ENCODE data around the gene PLVAP. TPM values are rescaled to one million over a fixed set of nuclear protein-coding genes. Genes with fewer than 3 reads are reported as not detected.

The PLVAP gene
- total RNA-seq, 4 donors from 2014 or later, result 9.1 to 38.3 (median 25.7) TPM

DNA sequence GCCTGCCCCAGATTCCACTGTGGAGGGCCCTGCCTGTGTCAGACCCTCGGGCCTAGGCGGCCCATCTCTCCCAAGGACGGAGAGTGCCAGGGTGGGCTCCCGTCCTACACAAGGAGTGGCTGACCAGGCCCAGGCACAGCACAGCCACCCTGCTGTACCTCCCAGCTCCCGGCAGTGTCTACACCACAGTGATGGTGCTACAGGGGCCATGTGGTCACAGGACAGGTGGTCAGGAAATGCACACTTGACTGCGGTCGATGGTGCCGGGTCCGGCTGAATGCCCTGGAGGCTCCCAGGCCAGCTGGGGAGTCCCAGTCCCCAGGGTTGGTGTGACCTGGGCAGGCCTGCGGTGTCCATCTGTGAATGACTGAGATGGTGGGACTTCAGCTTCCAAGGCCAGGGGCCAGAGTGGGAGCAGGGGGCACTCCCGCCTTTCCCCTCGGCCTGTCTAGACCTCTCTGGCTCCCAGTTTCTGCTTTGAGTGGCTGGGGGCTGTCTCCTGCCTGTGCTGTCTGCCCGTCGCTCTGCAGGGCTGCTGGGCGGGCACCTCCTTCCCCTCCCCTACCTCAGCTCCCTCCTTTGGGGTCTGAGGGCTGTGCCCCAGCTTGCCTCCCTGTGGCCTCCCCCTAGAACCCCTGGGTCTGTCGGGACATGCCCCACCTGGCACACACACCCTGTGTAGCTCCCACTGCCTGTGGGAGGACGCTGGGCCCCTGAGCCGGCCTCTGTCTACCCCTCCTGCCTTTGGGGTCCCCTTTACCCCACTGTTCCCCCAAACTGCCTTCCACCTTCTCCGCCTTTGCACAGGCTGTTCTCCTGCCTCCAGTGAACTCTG is 55.3 kb downstream of the PLVAP start:
- Histone ChIP-seq H3K27me3 (no peaks in the 10 kb centered on the region), H3K27ac (no peak overlapping the region), H3K9me3 (no peaks in the 10 kb centered on the region), H3K4me3 (no peak overlapping the region), H3K36me3 (peaks cover 15 to 70% (median 20%) of the 10 kb centered on the region in 3 donors), H3K4me1 (peaks cover 5 to 46% (median 9%) of the 10 kb centered on the region in 3 donors)
- TF ChIP-seq POLR2A (IDR thresholded peaks at IDR 0.05), result no peak
- TF ChIP-seq, protein P1, sequence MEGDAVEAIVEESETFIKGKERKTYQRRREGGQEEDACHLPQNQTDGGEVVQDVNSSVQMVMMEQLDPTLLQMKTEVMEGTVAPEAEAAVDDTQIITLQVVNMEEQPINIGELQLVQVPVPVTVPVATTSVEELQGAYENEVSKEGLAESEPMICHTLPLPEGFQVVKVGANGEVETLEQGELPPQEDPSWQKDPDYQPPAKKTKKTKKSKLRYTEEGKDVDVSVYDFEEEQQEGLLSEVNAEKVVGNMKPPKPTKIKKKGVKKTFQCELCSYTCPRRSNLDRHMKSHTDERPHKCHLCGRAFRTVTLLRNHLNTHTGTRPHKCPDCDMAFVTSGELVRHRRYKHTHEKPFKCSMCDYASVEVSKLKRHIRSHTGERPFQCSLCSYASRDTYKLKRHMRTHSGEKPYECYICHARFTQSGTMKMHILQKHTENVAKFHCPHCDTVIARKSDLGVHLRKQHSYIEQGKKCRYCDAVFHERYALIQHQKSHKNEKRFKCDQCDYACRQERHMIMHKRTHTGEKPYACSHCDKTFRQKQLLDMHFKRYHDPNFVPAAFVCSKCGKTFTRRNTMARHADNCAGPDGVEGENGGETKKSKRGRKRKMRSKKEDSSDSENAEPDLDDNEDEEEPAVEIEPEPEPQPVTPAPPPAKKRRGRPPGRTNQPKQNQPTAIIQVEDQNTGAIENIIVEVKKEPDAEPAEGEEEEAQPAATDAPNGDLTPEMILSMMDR (IDR thresholded peaks at IDR 0.05), result no peak
- DNase-seq, result no peak
- WGBS, 2 donors, result 74 to 79% methylated on average over 8 to 12 of the region's 19 CpGs
- intact Hi-C loops (cut with DNase I), result no loop called here

DNA sequence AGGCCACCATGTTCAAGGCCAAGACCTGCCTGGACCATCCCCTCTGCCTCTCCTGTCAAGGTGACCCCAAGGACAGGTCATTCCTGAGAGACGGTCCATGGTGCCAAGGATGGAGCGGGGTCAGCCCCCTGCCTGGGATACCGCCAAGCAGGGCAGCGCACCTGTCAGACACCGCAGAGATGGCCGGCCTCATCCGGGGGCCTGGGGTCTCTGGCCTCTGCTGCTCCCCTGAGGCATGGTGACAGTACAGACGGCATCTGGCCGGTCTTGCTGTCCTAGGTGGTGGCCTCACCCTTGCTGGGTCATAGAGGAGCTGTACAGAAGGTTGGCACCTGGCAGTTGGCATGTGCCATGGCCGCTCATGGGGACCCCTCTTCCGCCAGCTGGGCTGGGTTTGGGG is 56.7 kb downstream of the PLVAP start:
- Histone ChIP-seq H3K27ac (no peak overlapping the region), H3K9me3 (no peaks in the 10 kb centered on the region), H3K27me3 (no peaks in the 10 kb centered on the region), H3K4me3 (no peak overlapping the region), H3K4me1 (peaks cover 3 to 31% (median 5%) of the 10 kb centered on the region in 3 donors), H3K36me3 (peaks cover 15 to 85% (median 28%) of the 10 kb centered on the region in 3 donors)
- WGBS, 2 donors, result 65 to 97% methylated on average over 4 to 10 of the region's 11 CpGs
- intact Hi-C loops (cut with DNase I), result no loop called here
- no peak for DNase-seq
- TF ChIP-seq, protein P1 (IDR thresholded peaks at IDR 0.05), result no peak
- no peak for TF ChIP-seq POLR2A (IDR thresholded peaks at IDR 0.05)

DNA sequence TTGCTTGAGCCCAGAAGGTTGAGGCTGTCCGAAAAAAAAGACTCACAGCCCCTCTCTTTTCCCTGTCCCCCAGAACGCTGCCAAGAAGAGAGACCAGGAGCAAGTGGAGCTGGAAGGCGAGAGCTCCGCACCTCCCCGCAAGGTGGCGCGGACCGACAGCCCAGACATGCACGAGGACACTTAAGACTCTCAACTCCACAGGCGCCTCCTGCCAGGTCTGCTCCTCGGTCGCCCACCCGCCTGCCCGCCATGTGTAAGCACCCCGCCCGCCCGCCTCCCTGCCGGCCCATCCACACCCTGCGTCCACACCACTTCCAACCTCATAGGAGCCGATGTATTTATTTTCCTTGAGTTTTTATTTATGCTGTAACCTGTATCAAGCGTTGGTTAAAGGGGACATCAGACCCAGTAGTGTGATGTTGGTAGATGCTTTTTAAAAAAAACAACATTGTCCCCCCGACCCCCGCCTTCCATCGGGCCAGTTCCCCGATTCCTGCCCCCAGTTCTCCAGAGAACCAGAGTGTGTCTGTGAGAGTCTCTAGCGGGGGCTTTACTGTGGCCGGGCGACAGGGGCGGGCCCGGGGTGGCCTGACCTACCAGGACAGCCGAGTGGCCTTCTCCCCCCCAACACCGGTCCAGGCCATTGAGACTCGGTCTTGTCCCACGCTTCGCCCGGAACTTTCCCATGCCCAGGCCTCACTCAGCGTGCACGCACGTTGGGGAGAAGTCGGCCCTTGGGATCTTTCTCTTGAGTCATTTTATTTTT is 57.5 kb downstream of the PLVAP start:
- TF ChIP-seq POLR2A (IDR thresholded peaks at IDR 0.05), result no peak
- TF ChIP-seq, protein P1 (IDR thresholded peaks at IDR 0.05), result no peak
- H3K4me3 ChIP-seq, result no peak overlapping the region
- intact Hi-C loops (cut with DNase I), result no loop called here
- no peak overlapping the region for H3K27ac ChIP-seq
- no peaks in the 10 kb centered on the region for H3K27me3 ChIP-seq
- DNase-seq, result no peak
- peaks cover 17 to 82% (median 30%) of the 10 kb centered on the region in 3 donors for H3K36me3 ChIP-seq
- H3K4me1 ChIP-seq, result peaks cover 3 to 23% (median 5%) of the 10 kb centered on the region in 3 donors
- 88 to 93% methylated on average over 26 to 40 of the region's 40 CpGs for WGBS, 2 donors
- no peaks in the 10 kb centered on the region for H3K9me3 ChIP-seq

DNA sequence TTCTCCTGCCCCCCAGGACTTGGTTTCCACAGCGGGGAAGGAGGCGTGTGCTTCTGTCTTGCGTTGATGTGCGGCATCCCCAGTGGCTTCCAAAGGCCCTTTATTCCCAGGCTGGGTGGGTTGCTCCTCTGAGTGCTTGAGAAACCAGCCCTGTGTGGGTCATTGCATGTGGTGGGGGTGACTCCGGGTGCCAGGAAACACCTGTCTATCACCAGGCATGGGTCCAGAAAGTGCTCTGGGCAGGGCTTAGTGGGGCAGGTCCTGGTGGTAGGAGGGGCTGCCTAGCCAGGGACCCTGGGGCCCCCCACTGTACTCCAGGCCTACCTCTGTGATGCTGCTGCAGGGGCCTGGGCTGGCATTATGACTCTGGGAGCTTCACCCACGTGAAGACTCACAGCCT is 58.2 kb downstream of the PLVAP start:
- no peak for DNase-seq
- no peaks in the 10 kb centered on the region for H3K9me3 ChIP-seq
- intact Hi-C loops (cut with DNase I), result no loop called here
- TF ChIP-seq, protein P1 (IDR thresholded peaks at IDR 0.05), result no peak
- no peak for TF ChIP-seq POLR2A (IDR thresholded peaks at IDR 0.05)
- WGBS, 2 donors, result 92% methylated on average over 2 of the region's 6 CpGs; no CpG with 5 or more reads in 1 of the 2 donors
- peaks cover under 1 to 17% (median 5%) of the 10 kb centered on the region in 3 donors for H3K4me1 ChIP-seq
- H3K4me3 ChIP-seq, result no peak overlapping the region
- H3K27ac ChIP-seq, result no peak overlapping the region
- H3K27me3 ChIP-seq, result no peaks in the 10 kb centered on the region
- peaks cover 24 to 83% (median 37%) of the 10 kb centered on the region in 3 donors for H3K36me3 ChIP-seq
